Measurements from ENCODE around the gene EPHB6. TPM values are rescaled to one million over a fixed set of nuclear protein-coding genes. Genes with fewer than 3 reads are reported as not detected.

The EPHB6 gene
- total RNA-seq, 1 experiment from 2014 or later: 30.5 TPM

DNA sequence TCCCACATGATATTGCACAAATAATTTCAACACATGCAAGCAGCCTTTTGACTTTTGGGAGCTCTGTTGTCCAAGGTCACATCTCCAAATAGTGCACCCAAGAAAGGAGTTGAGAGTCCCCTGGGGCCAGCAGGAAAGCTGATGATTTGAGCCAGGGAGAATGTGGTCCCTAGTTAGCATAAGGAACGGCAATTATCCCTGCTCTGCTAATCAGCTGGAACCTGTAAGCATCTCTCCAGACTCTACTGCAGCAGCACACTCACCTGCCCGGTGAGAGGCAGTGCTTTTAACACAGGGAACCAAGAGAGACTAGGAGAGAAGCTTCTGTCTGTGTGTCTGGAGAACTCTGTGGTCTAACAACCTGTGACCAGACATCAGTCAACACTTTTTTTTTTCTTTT is 61.6 kb downstream of the EPHB6 start:
- intact Hi-C loops (cut with micrococcal nuclease): no loop called here
- ChIA-PET POLR2A (ENCODE audit: unreplicated experiment) (no interaction called here), CTCF (no interaction called here)
- H3K79me2 ChIP-seq (ENCODE audit: low read length): no peaks in the 10 kb centered on the region
- no peak overlapping the region for H3K9ac ChIP-seq (ENCODE audit: low read length)
- H3K9me2 ChIP-seq (replicated peaks; ENCODE audit: low read length): no peaks in the 10 kb centered on the region
- H3K27ac ChIP-seq (ENCODE audit: low read length): no peak overlapping the region
- TF ChIP-seq, protein P1, sequence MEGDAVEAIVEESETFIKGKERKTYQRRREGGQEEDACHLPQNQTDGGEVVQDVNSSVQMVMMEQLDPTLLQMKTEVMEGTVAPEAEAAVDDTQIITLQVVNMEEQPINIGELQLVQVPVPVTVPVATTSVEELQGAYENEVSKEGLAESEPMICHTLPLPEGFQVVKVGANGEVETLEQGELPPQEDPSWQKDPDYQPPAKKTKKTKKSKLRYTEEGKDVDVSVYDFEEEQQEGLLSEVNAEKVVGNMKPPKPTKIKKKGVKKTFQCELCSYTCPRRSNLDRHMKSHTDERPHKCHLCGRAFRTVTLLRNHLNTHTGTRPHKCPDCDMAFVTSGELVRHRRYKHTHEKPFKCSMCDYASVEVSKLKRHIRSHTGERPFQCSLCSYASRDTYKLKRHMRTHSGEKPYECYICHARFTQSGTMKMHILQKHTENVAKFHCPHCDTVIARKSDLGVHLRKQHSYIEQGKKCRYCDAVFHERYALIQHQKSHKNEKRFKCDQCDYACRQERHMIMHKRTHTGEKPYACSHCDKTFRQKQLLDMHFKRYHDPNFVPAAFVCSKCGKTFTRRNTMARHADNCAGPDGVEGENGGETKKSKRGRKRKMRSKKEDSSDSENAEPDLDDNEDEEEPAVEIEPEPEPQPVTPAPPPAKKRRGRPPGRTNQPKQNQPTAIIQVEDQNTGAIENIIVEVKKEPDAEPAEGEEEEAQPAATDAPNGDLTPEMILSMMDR (conservative IDR thresholded peaks at IDR 0.05; ENCODE audit: low read depth, low read length): no peak
- TF ChIP-seq EZH2 (IDR thresholded peaks at IDR 0.05; ENCODE audit: low read length, unreplicated experiment): no peak
- no peak for TF ChIP-seq EZH2phosphoT487 (IDR thresholded peaks at IDR 0.05; ENCODE audit: borderline replicate concordance, low read length)
- no TSS peak for BruUV-seq (replicated peaks)
- no peaks in the 10 kb centered on the region for H4K20me1 ChIP-seq (ENCODE audit: low read length)
- no peaks in the 10 kb centered on the region for H3K9me3 ChIP-seq (ENCODE audit: low read length)
- ATAC-seq: no peak
- H3K4me1 ChIP-seq (ENCODE audit: insufficient read depth, low read length): no peaks in the 10 kb centered on the region
- H3K36me3 ChIP-seq (ENCODE audit: low read depth, low read length): no peaks in the 10 kb centered on the region
- peaks cover 71% of the 10 kb centered on the region for H3K27me3 ChIP-seq (ENCODE audit: low read length)
- no peaks in the 10 kb centered on the region for H3F3A ChIP-seq (ENCODE audit: low read length, unreplicated experiment)
- H3K4me2 ChIP-seq (ENCODE audit: low read length): no peak overlapping the region
- no peak overlapping the region for H3K4me3 ChIP-seq (ENCODE audit: low read length)
- H2AFZ ChIP-seq (ENCODE audit: low read length): no peak overlapping the region
- no peak for DNase-seq

DNA sequence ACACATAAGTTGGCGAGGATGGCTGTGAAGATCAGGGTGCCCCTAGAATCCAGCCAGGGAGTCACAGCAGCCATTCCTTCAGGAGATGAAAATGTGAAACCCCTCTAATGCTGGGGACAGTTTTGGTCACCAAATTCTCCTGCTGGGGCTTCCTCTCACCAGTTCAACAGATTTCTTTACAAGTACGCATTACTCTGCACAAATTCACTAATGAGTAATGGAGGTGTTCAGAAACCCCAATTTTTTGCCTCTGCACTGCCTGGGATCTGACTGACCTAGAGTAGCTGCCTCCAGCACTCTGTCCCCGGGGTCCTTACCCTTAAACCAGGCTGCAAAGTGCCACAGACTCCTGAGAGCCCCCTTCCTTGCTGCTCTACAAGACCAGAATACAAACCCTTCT is 62.6 kb downstream of the EPHB6 start:
- H3K36me3 ChIP-seq (ENCODE audit: low read depth, low read length): no peaks in the 10 kb centered on the region
- H3K27me3 ChIP-seq (ENCODE audit: low read length): peaks cover 68% of the 10 kb centered on the region
- ChIA-PET POLR2A (ENCODE audit: unreplicated experiment) (no interaction called here), CTCF (no interaction called here)
- no peaks in the 10 kb centered on the region for H3K4me1 ChIP-seq (ENCODE audit: insufficient read depth, low read length)
- no peak overlapping the region for H3K4me3 ChIP-seq (ENCODE audit: low read length)
- H3K4me2 ChIP-seq (ENCODE audit: low read length): no peak overlapping the region
- BruUV-seq (replicated peaks): no TSS peak
- TF ChIP-seq EZH2phosphoT487 (IDR thresholded peaks at IDR 0.05; ENCODE audit: borderline replicate concordance, low read length): no peak
- no peak for TF ChIP-seq EZH2 (IDR thresholded peaks at IDR 0.05; ENCODE audit: low read length, unreplicated experiment)
- TF ChIP-seq, protein P1 (conservative IDR thresholded peaks at IDR 0.05; ENCODE audit: low read depth, low read length): no peak
- no peak for ATAC-seq
- H3K79me2 ChIP-seq (ENCODE audit: low read length): no peaks in the 10 kb centered on the region
- H4K20me1 ChIP-seq (ENCODE audit: low read length): no peaks in the 10 kb centered on the region
- no peak for DNase-seq
- no peak overlapping the region for H3K27ac ChIP-seq (ENCODE audit: low read length)
- no peaks in the 10 kb centered on the region for H3F3A ChIP-seq (ENCODE audit: low read length, unreplicated experiment)
- no peaks in the 10 kb centered on the region for H3K9me2 ChIP-seq (replicated peaks; ENCODE audit: low read length)
- H3K9ac ChIP-seq (ENCODE audit: low read length): no peak overlapping the region
- intact Hi-C loops (cut with micrococcal nuclease): no loop called here
- H2AFZ ChIP-seq (ENCODE audit: low read length): no peak overlapping the region
- no peaks in the 10 kb centered on the region for H3K9me3 ChIP-seq (ENCODE audit: low read length)

DNA sequence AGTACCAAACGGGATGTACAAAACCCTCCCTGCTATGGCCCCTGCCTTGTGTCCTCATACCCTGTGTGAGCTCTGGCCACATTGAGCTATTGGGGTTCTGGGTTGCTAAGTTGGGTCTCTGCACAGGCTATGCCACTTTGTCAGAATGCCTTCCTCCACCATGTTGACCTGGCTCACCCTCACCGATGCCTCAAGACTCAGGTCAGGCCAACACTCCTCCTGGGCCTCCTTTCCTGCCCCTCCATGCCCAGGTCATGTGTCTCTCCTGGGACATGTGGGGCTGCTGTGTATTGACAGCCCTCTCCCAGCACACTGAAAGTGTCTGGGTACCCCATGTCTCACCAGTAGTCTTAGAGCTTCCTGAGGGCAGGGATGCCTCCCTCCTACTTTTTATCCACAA is 64.0 kb downstream of the EPHB6 start:
- H3K4me3 ChIP-seq (ENCODE audit: low read length): no peak overlapping the region
- POLR2A ChIA-PET (ENCODE audit: unreplicated experiment): no interaction called here
- no peak for ATAC-seq

More for the DNA sequence above, 64.0 kb downstream of the EPHB6 start:
- no peak overlapping the region for H3K9ac ChIP-seq (ENCODE audit: low read length)
- no peaks in the 10 kb centered on the region for H3K79me2 ChIP-seq (ENCODE audit: low read length)
- H3K4me2 ChIP-seq (ENCODE audit: low read length): no peak overlapping the region
- H2AFZ ChIP-seq (ENCODE audit: low read length): no peak overlapping the region
- intact Hi-C loops (cut with micrococcal nuclease): no loop called here
- no TSS peak for BruUV-seq (replicated peaks)
- no peaks in the 10 kb centered on the region for H4K20me1 ChIP-seq (ENCODE audit: low read length)
- H3K9me2 ChIP-seq (replicated peaks; ENCODE audit: low read length): no peaks in the 10 kb centered on the region
- no peaks in the 10 kb centered on the region for H3K4me1 ChIP-seq (ENCODE audit: insufficient read depth, low read length)
- H3K27ac ChIP-seq (ENCODE audit: low read length): no peak overlapping the region
- CTCF ChIA-PET: no interaction called here
- TF ChIP-seq EZH2phosphoT487 (IDR thresholded peaks at IDR 0.05; ENCODE audit: borderline replicate concordance, low read length): no peak
- no peak for TF ChIP-seq EZH2 (IDR thresholded peaks at IDR 0.05; ENCODE audit: low read length, unreplicated experiment)
- TF ChIP-seq, protein P1 (conservative IDR thresholded peaks at IDR 0.05; ENCODE audit: low read depth, low read length): no peak
- no peaks in the 10 kb centered on the region for H3F3A ChIP-seq (ENCODE audit: low read length, unreplicated experiment)
- DNase-seq: no peak
- peaks cover 74% of the 10 kb centered on the region for H3K27me3 ChIP-seq (ENCODE audit: low read length)
- no peaks in the 10 kb centered on the region for H3K9me3 ChIP-seq (ENCODE audit: low read length)
- no peaks in the 10 kb centered on the region for H3K36me3 ChIP-seq (ENCODE audit: low read depth, low read length)

Measured in PC-3 (cell line).